ENCODE results near the gene PAPPA. TPM values are rescaled to one million over a fixed set of nuclear protein-coding genes. Genes with fewer than 3 reads are reported as not detected.

PAPPA gene
- polyA plus RNA-seq, 6 donors from 2014 or later = not detected

DNA sequence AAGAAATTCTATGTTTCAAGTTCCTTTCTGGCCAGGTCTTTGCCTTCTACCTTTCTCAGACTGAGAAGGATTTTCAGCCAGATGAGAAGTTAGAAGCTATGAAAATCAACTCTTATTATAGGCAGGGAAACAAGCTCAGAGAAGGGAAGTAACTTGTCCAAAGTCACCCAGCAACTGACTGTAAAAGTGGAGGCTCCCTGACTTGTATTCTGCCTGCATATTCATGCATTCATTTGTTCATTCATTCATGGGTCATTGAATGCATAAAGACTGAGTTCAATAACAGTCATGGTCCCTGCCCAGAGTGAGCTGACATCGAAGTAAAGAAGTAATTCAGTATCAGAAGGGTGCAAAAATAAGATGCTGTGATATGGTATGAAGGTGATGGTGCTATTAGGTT is 239.6 kb downstream of the PAPPA start:
- DNase-seq = no peak
- Mint-ChIP-seq H3K4me3 (no peak overlapping the region), H3K36me3 (no peaks in the 10 kb centered on the region), H3K4me1 (no peaks in the 10 kb centered on the region), H3K27ac (no peak overlapping the region), H3K9me3 (no peaks in the 10 kb centered on the region), H3K27me3 (no peaks in the 10 kb centered on the region)
- ATAC-seq (ENCODE audit: low read depth in 2 of 2) = no peak

DNA sequence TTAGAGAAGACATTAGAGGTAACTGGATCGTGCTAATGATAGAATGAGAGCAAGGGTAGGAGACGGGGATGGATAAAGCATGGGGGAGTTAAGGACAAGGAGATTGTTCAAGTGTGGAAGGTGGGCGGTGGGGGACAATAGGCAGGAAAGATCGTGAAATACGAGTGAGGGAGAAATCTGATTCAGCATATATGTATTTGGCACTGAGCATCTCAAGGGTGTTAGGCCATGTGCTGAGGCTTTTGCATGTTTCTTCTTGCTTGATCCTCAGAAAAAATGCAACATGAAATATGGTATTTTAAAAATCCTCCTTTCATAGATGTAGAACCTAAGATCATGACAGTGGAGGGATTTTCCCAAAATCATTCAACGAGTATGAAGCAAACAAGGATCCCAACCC is 240.5 kb downstream of the PAPPA start:
- H3K9me3 Mint-ChIP-seq = no peaks in the 10 kb centered on the region
- H3K27ac Mint-ChIP-seq = no peak overlapping the region
- no peaks in the 10 kb centered on the region for H3K27me3 Mint-ChIP-seq
- H3K4me1 Mint-ChIP-seq = no peaks in the 10 kb centered on the region
- no peak overlapping the region for H3K4me3 Mint-ChIP-seq
- DNase-seq (no peak), ATAC-seq (ENCODE audit: low read depth in 2 of 2) (no peak)
- H3K36me3 Mint-ChIP-seq = no peaks in the 10 kb centered on the region

DNA sequence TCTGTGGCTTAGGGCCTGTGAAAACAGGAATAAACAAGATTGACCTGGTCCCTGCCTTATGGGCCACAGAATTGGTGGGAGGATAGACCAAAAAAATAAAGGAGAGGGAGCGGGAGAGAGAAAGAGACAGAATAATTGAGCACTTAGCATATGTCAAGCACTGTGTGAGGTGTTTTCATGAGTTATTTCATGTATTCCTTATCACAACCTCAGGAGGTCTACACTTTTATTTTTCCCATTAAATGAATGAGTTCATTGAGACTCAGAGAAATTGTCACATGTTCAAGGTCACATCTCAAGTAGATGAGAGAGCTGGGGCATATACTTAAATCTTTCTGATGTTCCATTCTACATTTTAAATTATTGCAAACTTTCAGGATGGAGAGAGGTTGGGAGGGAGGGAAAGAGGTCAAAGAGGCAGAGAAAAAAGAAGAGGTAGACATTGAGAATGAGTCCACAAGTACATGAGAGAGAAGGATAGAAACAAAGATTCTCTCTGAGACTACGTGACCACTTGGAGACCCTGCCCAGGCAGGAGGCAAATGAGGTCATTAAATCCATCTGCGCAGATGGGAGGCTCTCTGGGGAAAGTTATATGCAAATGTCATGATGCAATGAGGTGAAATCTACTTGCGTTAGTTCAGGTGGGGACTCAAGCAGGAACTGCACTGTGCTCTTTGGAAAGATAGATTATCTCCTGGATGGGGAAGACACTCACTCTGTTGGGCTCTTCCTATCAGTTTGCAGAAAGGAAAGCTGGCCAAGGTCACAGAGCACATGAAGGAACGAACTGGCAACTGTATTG is 241.5 kb downstream of the PAPPA start:
- DNase-seq = no peak
- Mint-ChIP-seq H3K36me3 (no peaks in the 10 kb centered on the region), H3K9me3 (no peaks in the 10 kb centered on the region), H3K27ac (no peak overlapping the region), H3K27me3 (no peaks in the 10 kb centered on the region), H3K4me1 (no peaks in the 10 kb centered on the region), H3K4me3 (no peak overlapping the region)
- no peak for ATAC-seq (ENCODE audit: low read depth in 2 of 2)

DNA sequence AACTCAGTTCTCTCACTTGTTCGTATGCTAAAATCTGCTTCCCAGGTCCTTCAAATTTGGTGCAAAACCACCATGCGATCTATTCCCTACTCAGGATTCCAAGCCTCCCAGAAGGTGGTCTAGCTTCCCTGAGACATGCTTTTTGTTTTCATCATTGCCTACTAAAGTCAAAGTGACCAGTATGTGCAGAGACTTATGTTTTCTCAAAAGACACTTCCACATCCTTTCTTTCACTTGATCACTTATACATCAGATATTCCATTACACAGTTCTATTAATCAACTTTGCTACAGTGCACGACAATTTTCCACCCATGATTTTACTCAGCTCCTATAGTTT is 242.1 kb downstream of the PAPPA start:
- Mint-ChIP-seq H3K4me1 (no peaks in the 10 kb centered on the region), H3K4me3 (no peak overlapping the region), H3K36me3 (no peaks in the 10 kb centered on the region), H3K27ac (no peak overlapping the region), H3K27me3 (no peaks in the 10 kb centered on the region), H3K9me3 (no peaks in the 10 kb centered on the region)
- DNase-seq = no peak
- ATAC-seq (ENCODE audit: low read depth in 2 of 2) = no peak

DNA sequence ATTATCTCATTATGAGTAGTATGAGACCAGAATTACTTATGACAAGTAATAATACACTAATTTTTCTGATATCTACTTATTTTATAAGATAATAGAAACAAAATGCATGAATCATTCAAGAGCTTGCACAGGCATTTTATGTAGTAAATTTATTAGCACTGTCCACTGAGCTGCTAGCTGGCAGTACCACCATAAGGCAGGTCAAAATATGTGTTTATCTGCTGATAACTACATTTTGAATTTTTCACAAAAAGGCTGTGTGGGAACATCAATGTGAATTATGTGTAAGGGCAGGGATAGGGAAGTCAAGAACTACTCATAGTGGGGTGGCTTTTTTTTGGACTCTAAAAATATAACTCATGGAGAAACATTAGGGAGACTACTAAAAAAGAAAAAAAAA is 249.6 kb downstream of the PAPPA start:
- DNase-seq (no peak), ATAC-seq (ENCODE audit: low read depth in 2 of 2) (no peak)
- peaks cover 0 to 8% (median 0%) of the 10 kb centered on the region in 3 donors for H3K27me3 Mint-ChIP-seq
- H3K27ac Mint-ChIP-seq = peak overlapping the region in 1 of 6 donors; percentile 1
- no peaks in the 10 kb centered on the region for H3K4me1 Mint-ChIP-seq
- H3K4me3 Mint-ChIP-seq = no peak overlapping the region
- no peaks in the 10 kb centered on the region for H3K36me3 Mint-ChIP-seq
- no peaks in the 10 kb centered on the region for H3K9me3 Mint-ChIP-seq

DNA sequence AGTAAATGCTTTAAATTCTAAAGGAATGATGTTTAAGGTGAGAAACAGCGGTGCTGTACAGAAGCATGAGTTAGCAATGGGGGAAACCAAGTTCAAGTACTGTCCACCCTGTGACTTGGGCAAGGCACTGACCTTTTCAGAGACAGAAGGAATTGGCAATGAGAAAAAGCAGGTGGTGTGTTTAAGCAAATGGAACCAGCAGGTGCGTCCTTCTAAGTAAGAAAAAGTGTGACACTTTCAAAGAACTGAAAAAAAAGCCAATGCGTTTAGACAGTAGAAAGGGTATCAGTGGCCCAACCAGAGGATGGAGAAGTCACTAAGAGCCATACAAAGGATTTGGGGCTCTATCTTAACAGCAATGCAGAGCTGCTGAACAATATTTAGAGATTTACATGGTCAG is 250.6 kb downstream of the PAPPA start:
- peaks cover 0 to 8% (median 0%) of the 10 kb centered on the region in 3 donors for H3K27me3 Mint-ChIP-seq
- H3K36me3 Mint-ChIP-seq = no peaks in the 10 kb centered on the region
- no peaks in the 10 kb centered on the region for H3K9me3 Mint-ChIP-seq
- no peak for ATAC-seq (ENCODE audit: low read depth in 2 of 2)
- DNase-seq = no peak
- H3K27ac Mint-ChIP-seq = no peak overlapping the region
- no peak overlapping the region for H3K4me3 Mint-ChIP-seq
- no peaks in the 10 kb centered on the region for H3K4me1 Mint-ChIP-seq

DNA sequence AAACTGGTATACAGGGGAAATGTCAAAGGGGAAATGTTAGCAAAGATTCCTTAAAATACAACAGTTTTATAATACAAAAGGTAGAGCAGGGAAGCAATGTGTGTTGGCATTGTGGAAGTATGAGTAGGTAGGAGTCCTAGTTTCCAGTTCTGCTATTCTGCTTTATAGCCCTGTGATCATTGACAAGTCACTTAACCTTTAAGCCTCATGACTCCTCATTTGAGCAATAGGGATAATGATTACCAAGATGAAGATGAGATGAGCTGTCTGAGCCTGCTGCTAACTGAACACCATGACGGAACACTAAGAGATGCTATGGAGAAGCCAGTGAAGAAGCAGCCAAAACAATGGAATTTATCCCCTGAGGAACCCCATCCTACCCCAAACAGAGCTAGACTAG is 251.7 kb downstream of the PAPPA start:
- Mint-ChIP-seq H3K27me3 (peaks cover 0 to 8% (median 0%) of the 10 kb centered on the region in 3 donors), H3K27ac (no peak overlapping the region), H3K4me3 (no peak overlapping the region), H3K36me3 (no peaks in the 10 kb centered on the region), H3K9me3 (no peaks in the 10 kb centered on the region), H3K4me1 (no peaks in the 10 kb centered on the region)
- ATAC-seq (ENCODE audit: low read depth in 2 of 2) = no peak
- no peak for DNase-seq

DNA sequence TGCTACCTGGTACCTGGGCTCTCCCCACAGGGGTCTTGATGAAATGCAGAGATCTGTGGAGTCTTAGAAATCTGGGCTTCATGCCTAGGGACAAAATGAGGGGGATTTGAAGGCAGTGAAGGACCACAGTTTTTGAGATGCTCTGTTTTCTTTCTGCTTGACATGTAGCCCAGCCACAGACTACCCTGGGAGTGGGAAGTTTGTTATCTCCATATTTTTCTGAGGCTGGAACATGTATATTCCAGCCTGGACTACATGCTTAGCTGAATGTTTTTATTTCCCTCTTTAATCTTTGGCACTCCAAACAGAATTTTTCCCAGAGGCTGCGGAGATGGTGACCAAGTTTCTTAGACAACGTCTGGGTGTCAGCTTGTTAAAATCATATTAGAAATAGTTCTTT is 252.9 kb downstream of the PAPPA start:
- Mint-ChIP-seq H3K4me3 (no peak overlapping the region), H3K36me3 (no peaks in the 10 kb centered on the region)

DNA sequence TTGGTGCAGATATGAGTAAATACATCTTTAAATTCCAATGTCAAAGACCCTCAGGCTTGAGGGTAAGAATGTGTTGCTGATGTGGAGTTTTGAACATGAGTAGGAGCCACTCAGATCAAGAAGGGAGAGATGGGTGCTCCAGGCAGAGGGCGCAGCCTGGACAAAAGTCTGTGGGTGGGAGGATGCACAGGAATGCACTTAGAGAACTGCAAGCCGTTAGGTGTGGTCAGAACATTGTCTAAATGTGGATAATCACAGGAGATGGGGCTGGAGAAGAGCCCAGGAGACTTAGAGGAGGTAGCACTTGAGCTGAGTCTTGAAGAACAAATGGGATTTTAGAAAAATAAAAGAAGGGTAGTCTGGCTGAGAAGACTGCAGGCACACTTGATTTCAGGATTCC is 255.5 kb downstream of the PAPPA start:
- DNase-seq (no peak), ATAC-seq (ENCODE audit: low read depth in 2 of 2) (no peak)
- Mint-ChIP-seq H3K36me3 (no peaks in the 10 kb centered on the region), H3K27me3 (peaks cover 0 to 7% (median 0%) of the 10 kb centered on the region in 3 donors), H3K9me3 (no peaks in the 10 kb centered on the region), H3K4me3 (no peak overlapping the region), H3K27ac (no peak overlapping the region), H3K4me1 (no peaks in the 10 kb centered on the region)

More for the DNA sequence above, 252.9 kb downstream of the PAPPA start:
- Mint-ChIP-seq H3K27ac (no peak overlapping the region), H3K4me1 (no peaks in the 10 kb centered on the region), H3K27me3 (peaks cover 0 to 8% (median 0%) of the 10 kb centered on the region in 3 donors), H3K9me3 (no peaks in the 10 kb centered on the region)
- DNase-seq = no peak
- no peak for ATAC-seq (ENCODE audit: low read depth in 2 of 2)

DNA sequence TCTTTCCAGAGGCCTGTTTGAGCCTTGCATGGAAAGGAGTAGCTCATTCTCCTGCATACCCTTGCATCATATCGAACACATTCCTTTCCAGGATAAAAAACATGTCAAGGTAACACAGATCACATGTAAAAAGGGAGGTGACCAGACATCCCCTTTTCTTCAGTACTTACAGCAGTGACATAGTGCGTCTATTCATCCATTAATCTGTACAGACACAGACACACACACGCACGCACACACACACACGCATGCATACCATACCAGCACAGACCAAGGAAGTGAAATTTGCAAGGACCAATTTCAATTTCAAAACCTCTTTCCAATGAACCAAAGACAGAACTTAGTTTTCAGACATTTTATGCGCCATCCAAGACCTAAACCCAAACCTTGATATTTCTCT is 256.0 kb downstream of the PAPPA start:
- Mint-ChIP-seq H3K4me3 (no peak overlapping the region), H3K36me3 (no peaks in the 10 kb centered on the region), H3K9me3 (no peaks in the 10 kb centered on the region), H3K27ac (no peak overlapping the region), H3K27me3 (peaks cover 0 to 2% (median 0%) of the 10 kb centered on the region in 3 donors), H3K4me1 (no peaks in the 10 kb centered on the region)
- DNase-seq (no peak), ATAC-seq (ENCODE audit: low read depth in 2 of 2) (no peak)

DNA sequence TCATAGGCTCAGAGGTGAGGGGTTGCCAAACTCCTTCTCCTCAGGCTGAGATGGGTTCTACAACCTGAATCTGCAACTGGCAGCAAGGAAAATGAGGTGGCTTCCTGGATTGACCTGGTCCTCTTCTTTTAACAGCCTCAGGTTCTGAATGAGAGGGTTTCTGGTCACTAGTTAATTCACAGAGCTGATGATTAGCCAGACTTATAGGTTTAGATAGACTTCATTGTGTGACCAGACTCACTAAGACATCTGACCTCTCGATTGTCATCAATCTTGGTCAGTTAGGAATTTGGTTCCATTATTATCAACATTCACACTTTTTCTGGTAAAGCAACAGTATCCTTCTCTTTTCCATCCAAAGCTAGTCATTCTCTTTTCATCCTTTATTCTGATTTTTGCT is 257.9 kb downstream of the PAPPA start:
- DNase-seq (no peak), ATAC-seq (ENCODE audit: low read depth in 2 of 2) (no peak)
- no peak overlapping the region for H3K4me3 Mint-ChIP-seq
- H3K27me3 Mint-ChIP-seq = no peaks in the 10 kb centered on the region
- no peaks in the 10 kb centered on the region for H3K36me3 Mint-ChIP-seq
- no peak overlapping the region for H3K27ac Mint-ChIP-seq
- no peaks in the 10 kb centered on the region for H3K9me3 Mint-ChIP-seq
- H3K4me1 Mint-ChIP-seq = no peaks in the 10 kb centered on the region

DNA sequence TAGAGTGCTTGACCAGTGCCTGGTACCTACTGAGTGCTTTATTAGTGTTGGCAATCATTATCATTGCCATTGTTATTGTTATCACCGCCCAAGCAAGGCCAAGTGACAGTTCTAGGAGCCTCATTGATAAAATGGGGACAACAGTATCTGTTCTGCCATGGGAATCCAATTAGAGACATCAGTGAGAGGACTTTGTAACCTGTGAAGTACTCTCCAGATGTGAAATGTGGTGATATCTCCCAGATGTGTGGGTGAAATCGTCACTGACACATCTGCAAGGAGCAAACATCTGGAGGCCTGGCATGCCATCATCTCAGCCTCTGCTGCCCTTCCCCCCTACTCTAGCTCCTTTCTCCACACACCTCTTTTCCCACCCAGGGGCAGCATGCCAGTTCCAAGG is 260.8 kb downstream of the PAPPA start:
- no peak overlapping the region for H3K4me3 Mint-ChIP-seq
- no peaks in the 10 kb centered on the region for H3K27me3 Mint-ChIP-seq
- ATAC-seq (ENCODE audit: low read depth in 2 of 2) = no peak
- no peaks in the 10 kb centered on the region for H3K4me1 Mint-ChIP-seq
- no peak for DNase-seq
- no peak overlapping the region for H3K27ac Mint-ChIP-seq
- no peaks in the 10 kb centered on the region for H3K9me3 Mint-ChIP-seq
- H3K36me3 Mint-ChIP-seq = no peaks in the 10 kb centered on the region

DNA sequence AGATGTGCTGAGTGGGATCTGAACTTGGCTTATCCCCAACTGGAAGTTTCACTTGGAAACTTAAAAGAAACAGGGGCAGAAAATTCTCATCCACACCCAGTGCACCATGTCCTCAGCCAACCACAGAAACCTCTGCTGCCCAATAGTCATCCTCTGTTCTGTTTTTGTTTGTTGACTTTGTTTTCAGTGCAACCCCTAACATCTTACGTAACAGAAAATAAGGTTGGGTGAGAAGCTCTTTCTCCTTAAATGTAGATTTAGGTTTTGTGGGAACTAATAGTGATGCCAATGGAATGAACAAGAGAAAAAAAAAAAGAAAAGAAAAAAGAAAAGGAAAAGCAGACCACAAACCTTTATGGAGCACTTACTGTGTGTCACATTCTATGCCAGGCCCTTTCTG is 262.8 kb downstream of the PAPPA start:
- no peaks in the 10 kb centered on the region for H3K36me3 Mint-ChIP-seq
- DNase-seq (no peak), ATAC-seq (ENCODE audit: low read depth in 2 of 2) (no peak)
- H3K4me1 Mint-ChIP-seq = peaks cover 0 to 4% (median 0%) of the 10 kb centered on the region in 3 donors
- H3K27ac Mint-ChIP-seq = no peak overlapping the region
- peaks cover 0 to 4% (median 0%) of the 10 kb centered on the region in 7 donors for H3K9me3 Mint-ChIP-seq
- H3K4me3 Mint-ChIP-seq = no peak overlapping the region
- H3K27me3 Mint-ChIP-seq = no peaks in the 10 kb centered on the region

DNA sequence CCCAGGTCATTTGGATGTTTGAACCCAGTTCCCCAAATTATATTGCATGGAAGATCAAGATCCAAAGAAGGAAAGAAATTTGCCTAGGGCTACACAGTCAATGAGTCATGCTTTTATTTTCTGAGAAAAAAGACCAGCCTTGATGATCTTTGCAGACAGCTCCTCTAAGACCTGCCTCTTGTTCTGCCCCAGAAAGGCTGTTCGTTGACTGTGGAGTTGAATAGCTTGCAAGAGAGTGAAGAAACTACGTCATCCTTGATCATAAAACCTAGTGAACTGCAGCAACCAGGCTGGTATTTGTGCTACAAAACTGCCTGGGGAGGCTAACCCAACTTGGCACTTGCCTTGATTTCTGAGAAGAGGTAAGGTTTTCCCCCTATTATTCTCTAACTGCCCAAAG is 263.9 kb downstream of the PAPPA start:
- DNase-seq (no peak), ATAC-seq (ENCODE audit: low read depth in 2 of 2) (no peak)
- Mint-ChIP-seq H3K4me1 (peaks cover 0 to 4% (median 0%) of the 10 kb centered on the region in 3 donors), H3K4me3 (no peak overlapping the region), H3K27ac (no peak overlapping the region), H3K27me3 (no peaks in the 10 kb centered on the region), H3K36me3 (no peaks in the 10 kb centered on the region), H3K9me3 (peaks cover 0 to 5% (median 0%) of the 10 kb centered on the region in 7 donors)

DNA sequence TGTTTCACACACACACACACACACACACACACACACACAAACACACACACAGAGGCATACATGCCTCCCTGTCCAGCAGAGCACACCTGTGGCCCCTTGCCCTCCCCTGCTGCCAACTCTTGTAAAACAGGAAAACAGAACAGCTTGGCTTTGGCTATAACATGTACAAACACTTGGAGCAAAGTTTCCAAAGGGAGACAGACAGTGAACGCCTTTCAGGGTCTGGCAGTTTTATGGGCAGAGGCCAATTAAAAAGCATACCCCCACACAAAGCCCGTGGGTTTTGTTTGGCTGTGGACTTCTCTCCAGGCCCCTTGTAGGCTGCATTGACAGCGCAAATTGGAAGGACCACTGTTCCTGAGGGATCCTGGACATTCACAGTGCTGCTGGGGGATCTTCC is 265.6 kb downstream of the PAPPA start:
- H3K27ac Mint-ChIP-seq = no peak overlapping the region
- no peak for DNase-seq
- no peaks in the 10 kb centered on the region for H3K36me3 Mint-ChIP-seq
- no peak overlapping the region for H3K4me3 Mint-ChIP-seq
- no peaks in the 10 kb centered on the region for H3K27me3 Mint-ChIP-seq
- peaks cover 0 to 5% (median 0%) of the 10 kb centered on the region in 7 donors for H3K9me3 Mint-ChIP-seq
- no peak for ATAC-seq (ENCODE audit: low read depth in 2 of 2)
- H3K4me1 Mint-ChIP-seq = peaks cover 0 to 4% (median 0%) of the 10 kb centered on the region in 3 donors
